Lung (tissue), 12 donors: ENCODE data around the gene SLC44A1. TPM values are rescaled to one million over a fixed set of nuclear protein-coding genes. Genes with fewer than 3 reads are reported as not detected.
A peak's percentile ranks its signal among the peaks of the same experiment; 100 is the strongest.

ENCODE experiments used
- ATAC-seq: fragments of 200-7000 bp; cut with Tn5 transposase; one replicate; pipeline ENCODE4 v1.9.1; 2020; ENCODE audit warnings: moderate number of reproducible peaks; ENCODE audit not compliant: insufficient read depth, low FRiP score
- DNase-seq, 3 donors: peaks; one replicate each; pipeline ENCODE4 v3.0.0-alpha.2; 2013 to 2017
- H3K27ac ChIP-seq, 2 donors: one replicate each; pipeline ENCODE4 v1.5.1; 2013; ENCODE audit warnings: mild to moderate bottlenecking in 2 of 2, moderate library complexity in 2 of 2, control low read depth in 1 of 2, inconsistent platforms in 1 of 2, low read depth in 1 of 2, low read length in 1 of 2
- H3K27me3 ChIP-seq, 3 donors: one replicate each; pipeline ENCODE4 v1.5.1; 2013; ENCODE audit warnings: low read length in 2 of 3; ENCODE audit not compliant: control insufficient read depth in 3 of 3, insufficient read depth in 3 of 3
- H3K36me3 ChIP-seq, 4 donors: one replicate each; pipeline ENCODE4 v1.5.1; 2013; ENCODE audit warnings: low read length in 4 of 4, mild to moderate bottlenecking in 1 of 4, moderate library complexity in 1 of 4; ENCODE audit not compliant: control insufficient read depth in 4 of 4, insufficient read depth in 4 of 4
- H3K4me1 ChIP-seq, 5 donors: one replicate each; pipeline ENCODE4 v1.5.1; 2013; ENCODE audit warnings: low read length in 5 of 5, mild to moderate bottlenecking in 2 of 5, moderate library complexity in 1 of 5; ENCODE audit not compliant: control insufficient read depth in 5 of 5, insufficient read depth in 5 of 5
- H3K4me3 ChIP-seq: one replicate; pipeline ENCODE4 v1.5.1; 2013; ENCODE audit warnings: mild to moderate bottlenecking, control low read depth, moderate library complexity
- H3K9ac ChIP-seq, 2 donors: one replicate each; pipeline ENCODE4 v1.5.1; 2013; ENCODE audit warnings: low read length in 2 of 2, control low read depth in 1 of 2; ENCODE audit not compliant: insufficient read depth in 1 of 2
- H3K9me3 ChIP-seq, 4 donors: one replicate each; pipeline ENCODE4 v1.5.1; 2013; ENCODE audit warnings: low read length in 3 of 4, mild to moderate bottlenecking in 1 of 4, moderate library complexity in 1 of 4; ENCODE audit not compliant: control insufficient read depth in 4 of 4, insufficient read depth in 3 of 4
- WGBS, 2 donors: extraction: QIAGEN DNeasy Blood & Tissue Kit; methylation state at CpG; one replicate each; pipeline ENCODE4 v1.1.7; 2013; 5-methylcytosine and 5-hydroxymethylcytosine counted together
- polyA plus RNA-seq, 2 donors: library from polyadenylated mRNA; stranded (reverse); fragments of 200-250 nt; gene quantifications; one replicate each; pipeline ENCODE4 v1.2.1, GENCODE V29; 2013
- total RNA-seq, 2 donors: library from RNA; depleted of rRNA in 1 of 2; stranded (reverse); fragments of >200 nt in 1 of 2; gene quantifications; one replicate each; pipeline ENCODE4 v1.2.1, GENCODE V29; 2014 to 2021
- TF ChIP-seq, protein P1 (sequence below): IDR thresholded peaks from 2 replicates; pipeline ENCODE4 v1.5.1; 2012; ENCODE audit warnings: mild to moderate bottlenecking; ENCODE audit errors: control extremely low read depth, extremely low read depth
- donor health status: control.
- donor health status: control.
- donor health status: Bipolar disorder and iron deficiency.
- donor health status: healthy.
- donor health status: DM: yes; HTN: yes; CAD: no.

Gene SLC44A1
- total and polyA plus RNA-seq, 4 donors = 13.0 to 61.7 (median 33.8) TPM

DNA sequence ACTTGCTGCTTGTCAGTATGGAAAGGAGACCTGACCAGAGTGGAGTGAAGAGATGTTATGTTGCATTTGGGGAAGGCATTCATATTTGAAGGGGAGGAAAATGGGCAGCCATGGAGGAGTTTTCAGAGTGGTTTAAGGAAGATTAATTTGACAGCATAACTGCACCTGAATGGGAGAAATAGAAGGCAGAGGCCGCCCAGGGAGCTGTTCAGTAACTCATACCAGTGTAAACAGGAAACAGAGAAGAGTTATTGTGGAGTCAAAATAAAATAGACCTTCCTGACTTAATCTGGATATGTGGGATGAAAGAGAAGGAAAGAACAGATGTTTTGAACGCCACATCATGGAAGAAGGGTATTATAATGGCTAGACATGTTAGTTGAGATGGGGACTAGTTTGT, 13.4 kb downstream of the SLC44A1 start:
- Histone ChIP-seq H3K4me1 (peaks cover 5 to 28% (median 15%) of the 10 kb centered on the region in 5 donors), H3K9me3 (no peaks in the 10 kb centered on the region), H3K27ac (no peak overlapping the region), H3K4me3 (no peak overlapping the region), H3K27me3 (no peaks in the 10 kb centered on the region), H3K36me3 (peaks cover 0 to 4% (median 0%) of the 10 kb centered on the region in 4 donors), H3K9ac (no peak overlapping the region)
- TF ChIP-seq, protein P1, sequence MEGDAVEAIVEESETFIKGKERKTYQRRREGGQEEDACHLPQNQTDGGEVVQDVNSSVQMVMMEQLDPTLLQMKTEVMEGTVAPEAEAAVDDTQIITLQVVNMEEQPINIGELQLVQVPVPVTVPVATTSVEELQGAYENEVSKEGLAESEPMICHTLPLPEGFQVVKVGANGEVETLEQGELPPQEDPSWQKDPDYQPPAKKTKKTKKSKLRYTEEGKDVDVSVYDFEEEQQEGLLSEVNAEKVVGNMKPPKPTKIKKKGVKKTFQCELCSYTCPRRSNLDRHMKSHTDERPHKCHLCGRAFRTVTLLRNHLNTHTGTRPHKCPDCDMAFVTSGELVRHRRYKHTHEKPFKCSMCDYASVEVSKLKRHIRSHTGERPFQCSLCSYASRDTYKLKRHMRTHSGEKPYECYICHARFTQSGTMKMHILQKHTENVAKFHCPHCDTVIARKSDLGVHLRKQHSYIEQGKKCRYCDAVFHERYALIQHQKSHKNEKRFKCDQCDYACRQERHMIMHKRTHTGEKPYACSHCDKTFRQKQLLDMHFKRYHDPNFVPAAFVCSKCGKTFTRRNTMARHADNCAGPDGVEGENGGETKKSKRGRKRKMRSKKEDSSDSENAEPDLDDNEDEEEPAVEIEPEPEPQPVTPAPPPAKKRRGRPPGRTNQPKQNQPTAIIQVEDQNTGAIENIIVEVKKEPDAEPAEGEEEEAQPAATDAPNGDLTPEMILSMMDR = no peak
- DNase-seq (no peak), ATAC-seq (no peak)
- WGBS, 2 donors = 79 to 88% methylated on average over 2 of the region's 2 CpGs

DNA sequence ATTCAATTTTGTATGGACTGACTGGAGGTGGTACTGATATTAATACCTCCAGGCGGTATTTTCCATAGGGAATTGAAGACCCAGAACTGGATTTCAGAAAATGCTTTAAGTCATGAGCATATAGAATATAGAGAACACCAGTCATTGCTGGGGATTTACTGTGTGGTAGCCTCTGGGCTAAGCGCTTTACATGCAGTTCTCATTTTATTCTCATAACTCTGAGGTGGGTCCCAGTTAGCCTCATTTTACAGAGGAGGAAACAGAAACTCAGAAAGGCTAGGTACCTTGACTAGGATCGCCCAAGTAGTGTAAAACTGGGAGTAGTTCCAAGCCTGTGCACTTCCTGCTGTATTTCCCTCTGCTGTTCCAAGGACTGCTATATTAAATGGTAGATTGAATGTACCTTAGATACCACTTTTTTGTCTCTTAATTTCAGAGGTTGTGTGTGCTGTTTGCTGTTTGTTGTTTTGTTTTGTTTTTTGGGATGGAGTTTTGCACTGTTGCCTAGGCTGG, 13.8 kb downstream of the SLC44A1 start:
- H3K4me1 ChIP-seq = peaks cover 5 to 28% (median 15%) of the 10 kb centered on the region in 5 donors
- TF ChIP-seq, protein P1 = no peak
- ATAC-seq (no peak), DNase-seq (peak in 1 of 3 donors; percentile 39)
- no peaks in the 10 kb centered on the region for H3K27me3 ChIP-seq
- no peaks in the 10 kb centered on the region for H3K9me3 ChIP-seq
- H3K27ac ChIP-seq = no peak overlapping the region
- H3K9ac ChIP-seq = no peak overlapping the region
- H3K4me3 ChIP-seq = no peak overlapping the region
- H3K36me3 ChIP-seq = peaks cover 0 to 4% (median 0%) of the 10 kb centered on the region in 4 donors
- 73 to 74% methylated on average over 3 of the region's 3 CpGs for WGBS, 2 donors

DNA sequence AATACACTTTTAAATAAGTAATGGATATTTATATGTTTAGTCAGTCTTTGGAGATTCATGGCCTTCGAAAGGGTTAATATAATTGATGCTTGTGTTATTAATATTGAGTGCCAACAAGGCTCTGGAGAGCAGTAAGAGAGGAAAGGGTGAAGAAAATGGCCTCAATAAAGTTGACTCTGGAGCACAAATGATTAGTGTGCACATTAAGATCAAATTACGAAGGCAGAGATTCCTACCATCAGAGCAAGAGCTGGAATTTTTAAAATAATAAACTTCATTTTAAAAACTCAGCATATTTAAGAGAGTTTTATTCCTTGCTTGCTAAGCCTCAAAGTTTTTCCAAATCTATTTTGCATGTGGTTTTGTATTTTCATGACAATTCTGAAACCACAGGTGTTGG, 14.8 kb downstream of the SLC44A1 start:
- ATAC-seq (no peak), DNase-seq (peak in 2 of 3 donors; percentile 21 to 41)
- 61 to 79% methylated on average over 2 of the region's 2 CpGs for WGBS, 2 donors
- Histone ChIP-seq H3K9me3 (no peaks in the 10 kb centered on the region), H3K27me3 (no peaks in the 10 kb centered on the region), H3K4me3 (no peak overlapping the region), H3K27ac (no peak overlapping the region), H3K4me1 (peaks cover 5 to 28% (median 15%) of the 10 kb centered on the region in 5 donors), H3K36me3 (peaks cover 0 to 3% (median 0%) of the 10 kb centered on the region in 4 donors), H3K9ac (peak overlapping the region in 1 of 2 donors; percentile 17)
- TF ChIP-seq, protein P1 = no peak
